ENCODE measurements around the gene MVD.
"Not testable (repeated sequence)": the region's sequence is repeated elsewhere in the genome, so short reads cannot be mapped to it uniquely, and the experiment has no call there.

Gene MVD

DNA sequence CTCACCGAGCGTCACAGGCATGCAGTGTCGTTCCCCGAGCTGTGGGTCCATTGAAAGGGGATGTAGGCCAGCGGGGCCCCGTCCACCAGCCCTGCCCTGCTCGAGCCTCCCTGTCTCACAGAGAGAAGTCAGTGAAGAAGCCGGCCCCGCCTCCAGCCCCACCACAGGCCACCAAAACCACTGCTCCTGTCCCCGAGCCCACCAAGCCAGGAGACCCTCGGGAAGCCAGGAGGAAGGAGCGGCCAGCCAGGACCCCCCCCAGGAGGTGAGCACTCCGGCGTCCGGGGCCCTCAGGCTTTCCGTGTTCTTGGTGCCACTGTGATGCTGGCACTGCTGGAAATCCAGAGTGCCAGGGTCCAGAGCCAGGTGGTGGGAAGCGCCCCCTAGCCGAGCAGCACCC is 38.4 kb downstream of the MVD start:
- no peak for DNase-seq (ENCODE audit: low read depth)

- DNase-seq (ENCODE audit: low read depth) = no peak
Measured at GRCh38 chr16:88623858-88624257, 39.0 kb downstream of the MVD start.

DNA sequence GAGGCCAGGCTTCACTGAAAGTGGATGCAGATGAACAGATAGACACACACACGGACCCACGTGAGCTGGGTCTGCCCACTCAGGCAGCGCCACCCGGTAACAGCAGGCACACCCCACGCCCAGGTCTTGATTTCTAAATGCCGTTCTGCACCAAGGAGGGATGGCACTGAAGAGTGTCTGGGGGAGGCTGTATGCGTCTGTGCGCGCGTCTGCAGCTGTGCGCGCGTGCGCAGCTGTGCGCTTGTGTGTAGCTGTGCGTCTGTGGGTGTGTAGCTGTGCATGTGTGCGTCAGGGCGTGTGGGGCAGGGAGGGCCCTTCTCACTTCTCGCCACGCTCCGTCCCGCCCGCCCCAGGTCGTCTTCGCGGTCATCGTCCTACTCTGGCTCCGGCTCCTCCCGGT is 40.0 kb downstream of the MVD start:
- DNase-seq (ENCODE audit: low read depth) = no peak

DNA sequence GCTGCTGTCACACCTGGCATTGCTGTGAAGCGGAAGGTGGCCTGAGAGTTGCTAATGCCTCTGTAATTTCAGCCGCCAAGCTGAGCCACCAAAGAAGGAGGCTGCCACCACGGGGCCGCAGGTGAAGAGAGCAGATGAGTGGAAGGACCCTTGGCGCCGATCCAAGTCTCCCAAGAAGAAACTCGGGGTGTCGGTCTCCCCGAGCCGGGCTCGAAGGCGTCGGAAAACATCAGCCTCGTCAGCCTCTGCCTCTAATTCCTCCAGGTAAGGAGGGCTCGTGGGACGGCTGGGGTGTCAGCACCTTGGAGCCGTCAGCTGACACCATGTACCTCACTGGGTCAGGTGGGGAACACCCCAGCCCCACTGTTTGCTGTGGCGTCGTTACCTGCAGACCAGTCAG is 40.8 kb downstream of the MVD start:
- DNase-seq (ENCODE audit: low read depth) = no peak

- DNase-seq (ENCODE audit: low read depth) = no peak
Measured at GRCh38 chr16:88619859-88620815, 42.8 kb downstream of the MVD start.

DNA sequence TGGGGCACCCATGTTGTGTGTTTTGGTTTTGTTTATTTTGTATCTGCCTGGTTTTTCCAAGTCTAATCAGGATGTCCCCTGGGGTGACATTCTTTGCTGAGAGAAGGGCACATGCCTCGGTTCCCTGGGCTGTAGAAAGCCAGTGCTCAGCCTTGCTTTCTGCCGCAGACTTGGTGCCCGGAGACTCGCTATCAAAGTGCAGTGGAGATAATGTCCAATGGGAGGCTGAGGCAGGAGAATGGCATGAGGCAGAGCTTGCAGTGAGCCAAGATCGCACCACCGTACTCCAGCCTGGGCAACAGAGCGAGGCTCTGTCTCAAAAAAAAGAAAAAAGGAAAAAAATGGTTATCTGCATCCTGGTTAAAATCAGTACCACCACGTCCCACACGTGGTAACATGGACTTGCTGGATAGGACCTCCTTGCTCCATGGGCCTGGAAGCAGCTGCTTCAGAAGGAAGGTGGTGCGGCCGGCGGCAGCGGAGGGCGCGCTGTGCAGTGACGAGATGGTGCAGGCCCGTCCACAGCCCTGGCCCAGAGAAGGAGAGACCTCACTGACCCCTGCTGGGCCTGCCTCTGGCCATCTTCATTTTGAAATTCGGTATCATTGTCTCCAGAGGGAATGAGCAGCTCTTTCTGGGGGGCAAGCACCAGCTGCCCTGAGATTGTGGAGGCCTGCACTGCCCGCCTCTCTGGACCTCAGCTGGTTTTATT is 43.8 kb downstream of the MVD start:
- DNase-seq (ENCODE audit: low read depth) = no peak

- DNase-seq (ENCODE audit: low read depth) = no peak
Measured at GRCh38 chr16:88618182-88618955, 44.5 kb downstream of the MVD start.

- no peak for DNase-seq (ENCODE audit: low read depth)
Measured at GRCh38 chr16:88617268-88618031, 45.4 kb downstream of the MVD start.

DNA sequence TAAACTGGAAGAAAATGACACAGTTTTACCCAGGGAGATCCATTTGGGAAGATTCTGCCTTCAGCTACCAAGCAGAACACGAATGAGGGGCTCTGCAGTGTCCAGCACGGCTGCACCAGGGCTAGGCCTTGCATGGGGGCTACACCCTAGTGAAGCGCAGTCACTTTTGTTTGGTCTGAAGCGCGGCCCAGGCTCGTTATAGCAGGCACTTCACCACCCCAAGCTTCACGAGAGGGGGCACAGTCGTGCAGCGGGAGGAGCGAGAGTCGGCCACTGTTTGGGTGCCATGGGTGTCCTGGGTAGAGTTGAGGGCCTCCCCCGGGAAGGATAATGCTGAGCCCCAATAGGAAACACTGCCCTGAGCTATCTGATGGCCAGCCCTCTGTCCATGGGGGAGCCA is 46.2 kb downstream of the MVD start:
- DNase-seq (ENCODE audit: low read depth) = no peak

DNA sequence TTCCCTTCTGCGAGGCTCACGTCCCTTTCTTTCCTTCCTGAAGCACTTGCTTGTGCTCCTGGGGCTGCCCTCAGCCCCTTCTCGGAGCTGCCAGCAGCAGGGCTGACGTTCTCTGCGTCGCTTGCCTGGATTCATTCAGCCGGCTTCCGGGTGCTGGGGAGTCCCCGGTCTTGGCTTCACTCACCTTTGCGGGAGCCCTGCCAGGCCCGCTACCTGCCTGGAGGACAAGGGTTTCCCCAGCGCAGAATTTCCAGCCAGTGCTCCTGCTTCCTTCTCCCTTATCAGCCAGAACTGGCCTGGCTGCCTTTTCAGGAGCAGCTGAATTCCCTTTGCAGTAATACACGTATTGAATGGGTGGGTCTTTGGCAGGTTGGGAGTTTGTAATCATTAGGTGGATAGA is 46.6 kb downstream of the MVD start:
- DNase-seq (ENCODE audit: low read depth) = no peak

DNA sequence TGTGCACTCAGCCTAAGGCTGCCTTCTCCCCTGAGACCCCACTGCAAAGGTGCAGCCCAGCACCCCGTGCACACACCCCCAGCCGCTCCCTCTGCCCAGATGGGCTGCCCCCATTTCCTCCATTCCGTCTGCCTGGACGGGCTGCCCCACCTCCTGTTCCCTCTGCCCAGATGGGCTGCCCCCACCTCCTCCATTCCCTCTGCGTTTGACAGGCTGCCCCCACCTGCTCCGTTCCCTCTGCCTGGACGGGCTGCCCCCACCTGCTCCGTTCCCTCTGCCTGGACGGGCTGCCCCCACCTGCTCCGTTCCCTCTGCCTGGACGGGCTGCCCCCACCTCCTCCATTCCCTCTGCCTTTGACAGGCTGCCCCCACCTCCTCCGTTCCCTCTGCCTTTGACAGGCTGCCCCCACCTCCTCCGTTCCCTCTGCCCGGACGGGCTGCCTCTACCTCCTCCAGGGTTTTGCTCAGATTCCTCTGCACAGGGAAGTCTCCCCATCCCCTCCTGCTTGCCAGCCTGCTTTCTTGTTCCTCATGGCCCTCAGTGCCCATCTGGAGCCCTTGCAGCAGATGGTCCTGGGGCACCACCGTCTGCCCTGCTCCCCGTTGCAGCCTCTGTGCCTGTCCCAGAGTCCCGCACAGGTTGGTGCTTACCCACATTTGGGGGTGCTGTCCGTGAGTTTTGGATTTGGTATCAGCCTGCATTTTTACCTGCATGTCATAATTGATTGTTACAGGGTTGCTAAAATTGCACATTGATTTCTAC is 47.9 kb downstream of the MVD start:
- DNase-seq (ENCODE audit: low read depth) = no peak

DNA sequence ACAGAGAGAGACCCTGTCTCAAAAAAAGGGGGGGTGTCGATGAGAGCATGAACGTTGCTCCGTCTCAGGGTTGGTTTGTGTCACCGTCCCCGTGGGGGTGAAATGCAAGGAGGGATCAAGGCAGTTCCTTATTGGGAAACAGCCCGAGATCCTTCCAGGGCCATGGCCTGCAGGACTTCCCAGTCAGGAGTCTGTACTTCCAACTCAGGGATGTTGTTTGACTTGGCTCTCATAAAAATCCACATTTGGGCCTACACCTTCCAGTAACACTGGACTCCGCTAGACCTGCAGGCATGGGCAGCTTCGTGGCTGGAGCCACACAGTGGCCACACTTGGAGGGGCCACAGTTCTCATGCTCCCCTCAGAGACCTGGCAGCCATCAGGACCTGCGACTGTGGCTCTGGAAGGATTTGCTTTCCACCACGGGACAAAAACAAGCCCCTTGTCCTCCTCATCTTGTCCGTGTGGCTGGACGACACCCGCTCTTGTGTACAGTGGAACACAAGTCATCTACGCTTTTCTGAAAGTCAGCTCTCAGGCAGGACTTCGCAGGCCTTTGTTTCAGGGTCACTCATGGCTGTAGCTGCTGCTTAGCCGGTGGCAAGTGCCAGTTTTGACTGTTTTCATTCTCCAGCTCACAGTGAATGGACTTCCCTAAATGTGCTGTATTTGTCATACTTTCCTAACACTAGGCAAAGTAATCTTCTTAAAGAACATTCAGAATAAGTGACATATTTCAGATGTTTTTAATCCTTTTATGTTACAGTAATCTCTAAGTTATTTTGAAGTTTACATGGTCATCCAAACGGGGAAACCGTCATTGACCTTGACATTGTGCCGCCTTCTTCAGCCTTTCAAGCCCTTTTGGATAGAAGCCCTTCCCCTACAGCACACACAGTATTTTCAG is 48.7 kb downstream of the MVD start:
- no peak for DNase-seq (ENCODE audit: low read depth)

- no peak for DNase-seq (ENCODE audit: low read depth)
Measured at GRCh38 chr16:88613293-88613692, 49.6 kb downstream of the MVD start.

DNA sequence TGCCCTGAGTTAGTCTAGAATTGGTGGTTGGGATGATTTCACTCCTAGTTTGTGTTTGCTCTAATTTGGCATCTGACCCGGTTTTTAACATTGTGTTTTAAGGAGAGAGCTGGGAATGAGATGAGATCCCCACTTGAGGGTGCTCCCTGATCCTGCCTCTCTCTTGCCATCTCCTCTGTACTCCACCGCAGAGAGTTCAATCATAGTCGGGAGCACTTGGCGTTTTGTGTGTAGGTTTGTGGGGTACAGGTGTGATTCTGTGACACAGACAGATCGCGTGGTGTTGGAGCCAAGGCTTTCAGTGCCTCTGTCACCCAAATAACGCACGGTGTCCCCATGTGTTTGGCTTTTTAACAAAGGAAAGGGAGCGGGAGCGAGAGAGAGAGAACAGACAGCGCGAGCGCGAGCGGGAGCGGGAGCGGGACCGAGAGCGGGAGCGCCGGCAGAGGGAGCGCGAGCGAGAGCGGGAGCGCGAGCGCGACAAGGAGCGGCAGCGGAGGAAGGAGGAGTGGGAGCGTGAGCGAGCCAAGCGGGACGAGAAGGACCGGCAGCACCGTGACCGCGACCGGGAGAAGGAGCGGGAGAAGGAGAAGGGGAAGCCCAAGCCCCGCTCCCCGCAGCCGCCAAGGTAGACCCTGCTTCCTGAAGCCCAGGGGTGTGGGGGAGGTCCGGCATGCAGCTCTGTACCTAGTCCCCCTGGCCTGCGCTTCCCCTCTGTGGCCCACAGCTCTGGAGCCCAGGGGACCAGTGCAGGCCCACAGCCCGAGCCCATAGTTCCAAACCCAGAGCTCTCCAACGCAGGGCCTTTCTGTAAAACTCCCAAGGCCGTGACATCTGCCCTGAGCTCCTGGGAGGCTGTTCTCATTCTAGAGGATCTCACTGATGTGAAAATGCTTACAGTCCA is 51.7 kb downstream of the MVD start:
- DNase-seq (ENCODE audit: low read depth) = no peak

- no peak for DNase-seq (ENCODE audit: low read depth)
Measured at GRCh38 chr16:88610080-88610479, 52.8 kb downstream of the MVD start.

DNA sequence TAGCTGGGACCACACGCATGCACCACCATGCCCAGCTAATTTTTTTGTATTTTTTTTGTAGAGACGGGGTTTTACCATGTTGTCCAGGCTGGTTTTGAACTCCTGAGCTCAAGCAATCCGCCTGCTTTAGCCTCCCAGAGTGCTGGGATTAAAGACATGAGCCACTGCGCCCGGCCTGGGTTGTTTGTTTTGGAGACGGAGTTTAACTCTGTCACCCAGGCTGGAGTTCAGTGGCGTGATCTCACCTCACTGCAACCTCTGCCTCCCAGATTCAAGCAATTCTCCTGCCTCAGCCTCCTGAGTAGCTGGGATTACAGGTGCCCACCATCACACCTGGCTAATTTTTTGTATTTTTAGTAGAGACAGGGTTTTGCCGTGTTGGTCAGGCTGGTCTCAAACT is 53.5 kb downstream of the MVD start:
- DNase-seq (ENCODE audit: low read depth) = not testable (repeated sequence)

- DNase-seq (ENCODE audit: low read depth) = no peak
Measured at GRCh38 chr16:88608076-88608475, 54.8 kb downstream of the MVD start.

DNA sequence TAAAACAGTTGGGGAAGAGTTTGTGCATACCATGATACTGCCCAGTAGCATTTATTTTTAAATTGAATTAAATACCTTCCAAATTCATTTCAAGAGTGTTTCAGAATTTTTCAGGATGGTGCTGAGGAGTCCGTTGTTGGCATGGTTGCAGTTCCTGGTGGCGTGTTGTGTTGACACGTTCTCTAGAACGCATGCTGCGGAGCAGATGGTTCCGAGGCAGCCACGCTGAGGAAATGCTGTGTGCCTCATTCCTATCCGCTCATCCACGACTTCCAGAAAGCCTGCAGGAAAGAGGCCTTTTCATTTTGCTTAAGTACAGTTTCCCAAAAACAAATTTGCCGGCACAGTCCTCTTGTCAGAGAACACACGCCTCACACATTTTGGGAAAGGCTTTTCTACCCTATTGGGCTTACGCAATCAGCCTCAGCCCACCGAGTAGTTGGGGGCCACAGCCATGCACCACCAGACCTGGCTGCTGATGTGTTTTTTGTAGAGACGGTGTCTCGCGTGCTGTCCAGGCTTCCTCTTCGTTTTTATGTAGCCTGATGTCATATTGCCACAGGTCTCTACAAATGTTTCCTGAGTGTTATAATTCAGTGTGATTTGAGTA is 56.6 kb downstream of the MVD start:
- no peak for DNase-seq (ENCODE audit: low read depth)
